Measurements from ENCODE around the gene RFNG. TPM values are rescaled to one million over a fixed set of nuclear protein-coding genes. Genes with fewer than 3 reads are reported as not detected.

The RFNG gene
- total and polyA plus RNA-seq, 12 donors = 21.2 to 78.0 (median 47.4) TPM

DNA sequence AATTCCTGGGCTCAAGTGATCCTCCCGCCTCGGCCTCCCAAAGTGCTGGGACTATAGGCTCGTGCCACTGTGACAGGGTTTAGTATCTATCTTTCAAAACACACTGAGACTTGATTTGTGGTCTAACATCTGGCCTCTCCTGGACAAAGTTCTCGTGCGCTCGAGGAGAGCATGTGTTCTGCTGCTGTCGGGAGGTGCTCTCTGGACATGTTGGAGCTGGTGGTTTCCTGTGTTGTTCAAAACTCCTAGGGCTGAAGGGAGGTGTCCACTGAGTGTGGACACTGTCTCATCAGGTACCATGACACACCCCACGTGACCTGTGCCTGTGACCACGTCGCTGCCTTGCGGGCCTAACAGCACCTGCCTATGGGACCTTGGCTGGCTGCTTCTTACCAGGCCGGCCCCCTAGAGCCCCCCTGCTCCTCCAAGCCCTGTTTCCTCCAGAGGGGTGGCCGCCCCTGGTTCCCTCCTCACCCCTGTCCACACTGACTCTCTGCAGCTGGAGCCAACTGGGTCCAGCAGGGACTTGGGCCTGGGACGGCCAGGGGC, 5.6 kb downstream of the RFNG start:
- H3K27ac ChIP-seq = no peak overlapping the region
- H3K4me3 ChIP-seq = no peak overlapping the region
- TF ChIP-seq, protein P1, sequence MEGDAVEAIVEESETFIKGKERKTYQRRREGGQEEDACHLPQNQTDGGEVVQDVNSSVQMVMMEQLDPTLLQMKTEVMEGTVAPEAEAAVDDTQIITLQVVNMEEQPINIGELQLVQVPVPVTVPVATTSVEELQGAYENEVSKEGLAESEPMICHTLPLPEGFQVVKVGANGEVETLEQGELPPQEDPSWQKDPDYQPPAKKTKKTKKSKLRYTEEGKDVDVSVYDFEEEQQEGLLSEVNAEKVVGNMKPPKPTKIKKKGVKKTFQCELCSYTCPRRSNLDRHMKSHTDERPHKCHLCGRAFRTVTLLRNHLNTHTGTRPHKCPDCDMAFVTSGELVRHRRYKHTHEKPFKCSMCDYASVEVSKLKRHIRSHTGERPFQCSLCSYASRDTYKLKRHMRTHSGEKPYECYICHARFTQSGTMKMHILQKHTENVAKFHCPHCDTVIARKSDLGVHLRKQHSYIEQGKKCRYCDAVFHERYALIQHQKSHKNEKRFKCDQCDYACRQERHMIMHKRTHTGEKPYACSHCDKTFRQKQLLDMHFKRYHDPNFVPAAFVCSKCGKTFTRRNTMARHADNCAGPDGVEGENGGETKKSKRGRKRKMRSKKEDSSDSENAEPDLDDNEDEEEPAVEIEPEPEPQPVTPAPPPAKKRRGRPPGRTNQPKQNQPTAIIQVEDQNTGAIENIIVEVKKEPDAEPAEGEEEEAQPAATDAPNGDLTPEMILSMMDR (IDR thresholded peaks at IDR 0.05) = no peak
- TF ChIP-seq POLR2A (IDR thresholded peaks at IDR 0.05) = no peak
- H3K27me3 ChIP-seq = no peaks in the 10 kb centered on the region
- WGBS, 4 donors = 78 to 86% (median 79%) methylated on average over 10 to 14 of the region's 14 CpGs
- H3K9me3 ChIP-seq (replicated peaks in 1 of 3) = no peaks in the 10 kb centered on the region
- peaks cover 7% of the 10 kb centered on the region in 2 donors for H3K4me1 ChIP-seq (replicated peaks in 1 of 2)
- H3K36me3 ChIP-seq (replicated peaks in 1 of 2) = peaks cover 0 to 31% of the 10 kb centered on the region in 2 donors
- intact Hi-C loops (cut with DNase I) = no loop called here
- DNase-seq = no peak

GRCh38 chr17:82043507-82043906, 8.1 kb downstream of the RFNG start:
- no peak overlapping the region for H3K4me3 ChIP-seq
- intact Hi-C loops (cut with DNase I) = no loop called here
- no peak overlapping the region for H3K27ac ChIP-seq
- TF ChIP-seq POLR2A (IDR thresholded peaks at IDR 0.05) = no peak
- TF ChIP-seq, protein P1 (IDR thresholded peaks at IDR 0.05) = no peak
- 75 to 81% (median 77%) methylated on average over 8 to 16 of the region's 16 CpGs for WGBS, 4 donors
- no peaks in the 10 kb centered on the region for H3K4me1 ChIP-seq (replicated peaks in 1 of 2)
- H3K9me3 ChIP-seq (replicated peaks in 1 of 3) = no peaks in the 10 kb centered on the region
- no peak for DNase-seq
- H3K27me3 ChIP-seq = no peaks in the 10 kb centered on the region
- peaks cover 0 to 13% of the 10 kb centered on the region in 2 donors for H3K36me3 ChIP-seq (replicated peaks in 1 of 2)

- Histone ChIP-seq H3K4me1 (replicated peaks in 1 of 2) (no peaks in the 10 kb centered on the region), H3K36me3 (replicated peaks in 1 of 2) (peaks cover 0 to 7% of the 10 kb centered on the region in 2 donors), H3K9me3 (replicated peaks in 1 of 3) (no peaks in the 10 kb centered on the region), H3K4me3 (no peak overlapping the region), H3K27me3 (no peaks in the 10 kb centered on the region), H3K27ac (no peak overlapping the region)
- intact Hi-C loops (cut with DNase I) = no loop called here
- no peak for DNase-seq
- TF ChIP-seq, protein P1 (IDR thresholded peaks at IDR 0.05) = no peak
- no peak for TF ChIP-seq POLR2A (IDR thresholded peaks at IDR 0.05)
- 69 to 84% (median 78%) methylated on average over 6 to 9 of the region's 9 CpGs for WGBS, 4 donors
Measured at GRCh38 chr17:82042649-82043048, 9.0 kb downstream of the RFNG start.

- no peak overlapping the region for H3K4me3 ChIP-seq
- 80 to 85% (median 83%) methylated on average over 17 of the region's 17 CpGs for WGBS, 4 donors
- H3K27me3 ChIP-seq = no peaks in the 10 kb centered on the region
- no peaks in the 10 kb centered on the region for H3K36me3 ChIP-seq (replicated peaks in 1 of 2)
- DNase-seq = no peak
- peaks cover 8 to 9% of the 10 kb centered on the region in 2 donors for H3K4me1 ChIP-seq (replicated peaks in 1 of 2)
- no peak overlapping the region for H3K27ac ChIP-seq
- intact Hi-C loops (cut with DNase I) = no loop called here
- no peaks in the 10 kb centered on the region for H3K9me3 ChIP-seq (replicated peaks in 1 of 3)
- TF ChIP-seq, protein P1 (IDR thresholded peaks at IDR 0.05) = no peak
- no peak for TF ChIP-seq POLR2A (IDR thresholded peaks at IDR 0.05)
Measured at GRCh38 chr17:82041144-82041814, 10.3 kb downstream of the RFNG start.

Measured in adrenal gland (tissue), 12 donors.